ENCODE data around the gene SMIM33. TPM values are rescaled to one million over a fixed set of nuclear protein-coding genes. Genes with fewer than 3 reads are reported as not detected.
A peak's percentile ranks its signal among the peaks of the same experiment; 100 is the strongest.

The SMIM33 gene
- total RNA-seq, 1 donor from 2014 or later, result not detected

GRCh38 chr5:139453683-139454567 lies 16.9 kb upstream of the SMIM33 start:
- ATAC-seq (peak in 1 of 2 donors; percentile 14), DNase-seq (no peak)
- intact Hi-C loops (cut with DNase I), result no loop called here

GRCh38 chr5:139454568-139455290 lies 16.1 kb upstream of the SMIM33 start:
- no peaks in the 10 kb centered on the region for H3K9me3 ChIP-seq
- DNase-seq, result no peak
- H3K4me3 ChIP-seq, result no peak overlapping the region
- H3K4me1 ChIP-seq, result peaks cover 21% of the 10 kb centered on the region
- peaks cover 15% of the 10 kb centered on the region for H3K36me3 ChIP-seq
- TF ChIP-seq CTCF (IDR thresholded peaks at IDR 0.05), result no peak
- H3K27ac ChIP-seq, result no peak overlapping the region
- intact Hi-C loops (cut with DNase I), result no loop called here
- no peaks in the 10 kb centered on the region for H3K27me3 ChIP-seq (ENCODE audit: low read depth)
- ATAC-seq, result no peak

More at GRCh38 chr5:139453683-139454567, 16.9 kb upstream of the SMIM33 start:
- Histone ChIP-seq H3K27ac (no peak overlapping the region), H3K36me3 (peaks cover 15% of the 10 kb centered on the region), H3K4me1 (peaks cover 13% of the 10 kb centered on the region), H3K4me3 (no peak overlapping the region), H3K27me3 (ENCODE audit: low read depth) (no peaks in the 10 kb centered on the region), H3K9me3 (no peaks in the 10 kb centered on the region)
- TF ChIP-seq CTCF (IDR thresholded peaks at IDR 0.05), result no peak

GRCh38 chr5:139456776-139457175 lies 14.0 kb upstream of the SMIM33 start:
- no peak for TF ChIP-seq CTCF (IDR thresholded peaks at IDR 0.05)
- DNase-seq (no peak), ATAC-seq (no peak)
- peaks cover 34% of the 10 kb centered on the region for H3K4me1 ChIP-seq
- H3K4me3 ChIP-seq, result no peak overlapping the region
- intact Hi-C loops (cut with DNase I), result no loop called here
- H3K27me3 ChIP-seq (ENCODE audit: low read depth), result no peaks in the 10 kb centered on the region
- H3K9me3 ChIP-seq, result no peaks in the 10 kb centered on the region
- no peak overlapping the region for H3K27ac ChIP-seq
- peaks cover 15% of the 10 kb centered on the region for H3K36me3 ChIP-seq

- no peaks in the 10 kb centered on the region for H3K9me3 ChIP-seq
- ATAC-seq (no peak), DNase-seq (no peak)
- H3K4me1 ChIP-seq, result peaks cover 34% of the 10 kb centered on the region
- no peak for TF ChIP-seq CTCF (IDR thresholded peaks at IDR 0.05)
- H3K4me3 ChIP-seq, result no peak overlapping the region
- no peak overlapping the region for H3K27ac ChIP-seq
- H3K36me3 ChIP-seq, result peaks cover 15% of the 10 kb centered on the region
- intact Hi-C loops (cut with DNase I), result no loop called here
- no peaks in the 10 kb centered on the region for H3K27me3 ChIP-seq (ENCODE audit: low read depth)
Measured at GRCh38 chr5:139457241-139457640, 13.6 kb upstream of the SMIM33 start.

GRCh38 chr5:139457653-139458306 lies 13.0 kb upstream of the SMIM33 start:
- H3K36me3 ChIP-seq, result peaks cover 15% of the 10 kb centered on the region
- no peaks in the 10 kb centered on the region for H3K9me3 ChIP-seq
- no peaks in the 10 kb centered on the region for H3K27me3 ChIP-seq (ENCODE audit: low read depth)
- peaks cover 34% of the 10 kb centered on the region for H3K4me1 ChIP-seq
- ATAC-seq (no peak), DNase-seq (no peak)
- H3K27ac ChIP-seq, result no peak overlapping the region
- no peak overlapping the region for H3K4me3 ChIP-seq
- intact Hi-C loops (cut with DNase I), result no loop called here
- TF ChIP-seq CTCF (IDR thresholded peaks at IDR 0.05), result no peak
